Measurements from ENCODE around the gene CSTF1.

DNA sequence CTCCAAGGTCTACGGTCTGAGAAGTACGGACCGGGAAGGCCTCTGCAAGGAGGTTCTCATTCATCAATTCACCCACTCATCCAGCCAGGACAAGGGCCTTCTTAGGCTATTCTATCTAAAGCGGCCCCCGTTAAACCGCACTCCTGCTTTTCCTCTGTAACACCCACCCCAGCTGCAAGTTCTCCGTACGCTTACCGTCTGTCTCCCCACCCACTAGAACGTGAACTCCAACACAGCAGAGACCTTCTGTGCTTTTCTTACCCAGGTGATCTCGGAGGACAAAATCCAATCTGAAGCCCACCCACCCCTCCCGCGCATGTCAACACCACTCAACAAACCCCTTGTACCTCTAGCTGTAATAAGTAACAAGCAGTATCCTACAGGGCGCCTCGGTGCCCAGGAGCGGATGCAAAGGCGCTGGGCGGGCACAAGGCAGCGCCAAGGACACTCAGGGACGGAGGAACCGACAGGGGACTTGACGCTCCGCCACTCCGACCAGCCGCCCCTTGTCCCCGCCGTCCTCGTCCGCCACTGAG lies 781 bp upstream of the CSTF1 start:
- TF ChIP-seq POLR2A (IDR thresholded peaks at IDR 0.05): no peak
- TF ChIP-seq, protein P1, sequence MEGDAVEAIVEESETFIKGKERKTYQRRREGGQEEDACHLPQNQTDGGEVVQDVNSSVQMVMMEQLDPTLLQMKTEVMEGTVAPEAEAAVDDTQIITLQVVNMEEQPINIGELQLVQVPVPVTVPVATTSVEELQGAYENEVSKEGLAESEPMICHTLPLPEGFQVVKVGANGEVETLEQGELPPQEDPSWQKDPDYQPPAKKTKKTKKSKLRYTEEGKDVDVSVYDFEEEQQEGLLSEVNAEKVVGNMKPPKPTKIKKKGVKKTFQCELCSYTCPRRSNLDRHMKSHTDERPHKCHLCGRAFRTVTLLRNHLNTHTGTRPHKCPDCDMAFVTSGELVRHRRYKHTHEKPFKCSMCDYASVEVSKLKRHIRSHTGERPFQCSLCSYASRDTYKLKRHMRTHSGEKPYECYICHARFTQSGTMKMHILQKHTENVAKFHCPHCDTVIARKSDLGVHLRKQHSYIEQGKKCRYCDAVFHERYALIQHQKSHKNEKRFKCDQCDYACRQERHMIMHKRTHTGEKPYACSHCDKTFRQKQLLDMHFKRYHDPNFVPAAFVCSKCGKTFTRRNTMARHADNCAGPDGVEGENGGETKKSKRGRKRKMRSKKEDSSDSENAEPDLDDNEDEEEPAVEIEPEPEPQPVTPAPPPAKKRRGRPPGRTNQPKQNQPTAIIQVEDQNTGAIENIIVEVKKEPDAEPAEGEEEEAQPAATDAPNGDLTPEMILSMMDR (IDR thresholded peaks at IDR 0.05 in 8 of 11, conservative IDR thresholded peaks at IDR 0.05 in 3 of 11): no peak
